HG02588 (cell line): Measurements from ENCODE around the gene IP6K1.
A peak's percentile ranks its signal among the peaks of the same experiment; 100 is the strongest.
"Not testable (repeated sequence)": the region's sequence is repeated elsewhere in the genome, so short reads cannot be mapped to it uniquely, and the experiment has no call there.

ENCODE experiments used
- ATAC-seq: cut with Tn5 transposase; IDR thresholded peaks from one replicate; pipeline ENCODE4 v1.9.1; 2021; ENCODE audit warnings: mild to moderate bottlenecking, moderate library complexity; ENCODE audit not compliant: unreplicated experiment

Gene IP6K1

GRCh38 chr3:49713336-49714105 is 72.8 kb downstream of the IP6K1 start:
- no peak for ATAC-seq

GRCh38 chr3:49712631-49713317 is 73.6 kb downstream of the IP6K1 start:
- ATAC-seq: no peak

GRCh38 chr3:49712166-49712565 is 74.2 kb downstream of the IP6K1 start:
- ATAC-seq: no peak

DNA sequence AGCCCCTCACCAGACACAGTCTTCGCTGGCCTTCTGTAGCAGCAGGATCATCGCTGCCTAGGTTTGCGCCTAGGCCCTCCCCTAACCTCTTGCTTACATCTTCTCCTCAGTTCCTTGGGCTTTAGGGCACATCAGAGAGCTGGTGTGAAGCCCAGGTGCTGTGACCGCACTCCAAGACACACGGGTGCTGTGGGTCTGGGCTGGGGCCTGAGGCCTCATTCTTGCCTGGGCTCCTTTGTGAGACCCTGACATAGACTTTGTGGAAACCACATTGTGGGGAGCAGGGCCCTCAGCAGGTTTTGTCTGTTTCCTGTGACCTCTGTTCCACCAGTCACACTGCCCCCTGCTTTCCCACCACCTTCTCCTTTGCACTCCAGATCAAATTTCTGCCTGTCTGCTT is 74.9 kb downstream of the IP6K1 start:
- ATAC-seq: no peak

DNA sequence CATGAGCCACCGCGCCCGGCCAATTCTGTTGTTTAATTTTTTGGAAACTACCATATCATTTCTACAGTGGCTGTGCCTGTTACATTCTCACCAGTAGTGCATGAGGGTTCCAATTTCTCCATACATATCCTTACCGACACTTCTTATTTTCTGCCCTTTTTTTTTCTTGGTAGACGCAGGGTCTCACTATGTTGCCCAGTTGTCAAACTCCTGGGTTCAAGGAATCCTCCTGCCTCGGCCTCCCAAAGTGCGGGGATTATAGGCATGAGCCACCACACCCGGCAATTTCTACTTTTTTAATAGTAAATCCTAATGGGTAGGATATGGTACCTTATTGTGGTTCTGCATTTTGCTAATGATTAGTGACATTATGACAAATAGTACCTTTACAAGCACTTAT is 76.5 kb downstream of the IP6K1 start:
- ATAC-seq: no peak

DNA sequence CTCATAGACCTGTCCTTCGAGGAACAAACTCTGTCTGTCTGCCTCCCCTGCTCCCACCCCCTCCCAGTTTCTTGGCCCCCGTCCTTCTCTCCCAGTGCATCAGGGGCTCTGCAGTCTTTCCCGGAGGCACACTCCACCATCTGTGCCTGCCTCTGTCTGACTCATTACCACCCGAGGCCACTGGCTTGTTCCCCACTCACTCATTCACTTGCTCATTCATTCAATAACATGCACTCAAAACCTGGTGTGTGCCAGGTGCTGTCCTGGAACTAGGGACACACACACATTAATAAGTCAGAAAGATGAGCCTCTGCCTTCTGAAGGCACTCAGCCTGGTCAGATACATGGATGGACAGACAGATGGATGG is 79.2 kb downstream of the IP6K1 start:
- ATAC-seq: no peak

GRCh38 chr3:49706456-49707112 is 79.8 kb downstream of the IP6K1 start:
- ATAC-seq: no peak

DNA sequence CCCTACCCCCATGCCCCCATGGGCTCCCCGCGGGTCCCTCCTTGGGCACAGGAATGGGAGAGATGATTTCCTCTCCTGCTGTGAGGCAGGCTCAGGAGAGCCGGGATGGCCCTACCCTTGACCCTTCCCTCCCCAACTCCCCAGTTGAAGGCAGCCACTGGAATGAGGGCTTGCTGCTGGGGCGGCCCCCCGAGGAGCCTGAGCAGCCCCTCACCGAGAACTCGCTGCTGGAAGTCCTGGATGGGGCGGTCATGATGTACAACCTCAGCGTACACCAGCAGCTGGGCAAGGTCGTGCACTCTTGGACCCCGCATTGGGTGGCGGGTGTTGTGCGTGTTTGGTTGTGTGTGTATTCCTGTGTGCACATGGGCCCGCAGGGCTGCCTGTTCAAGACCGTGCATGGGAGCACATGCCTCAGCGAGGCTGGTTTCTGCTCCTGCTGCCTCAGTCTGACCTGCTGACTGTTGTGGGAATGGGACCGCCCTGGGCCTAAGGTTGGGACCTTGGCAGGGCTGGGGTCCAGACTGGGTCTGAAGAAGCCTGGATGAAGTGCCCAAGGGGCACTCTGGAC is 80.9 kb downstream of the IP6K1 start:
- ATAC-seq: no peak

- ATAC-seq: no peak
These were observed 81.7 kb downstream of the IP6K1 start for GRCh38 chr3:49704629-49705028.

DNA sequence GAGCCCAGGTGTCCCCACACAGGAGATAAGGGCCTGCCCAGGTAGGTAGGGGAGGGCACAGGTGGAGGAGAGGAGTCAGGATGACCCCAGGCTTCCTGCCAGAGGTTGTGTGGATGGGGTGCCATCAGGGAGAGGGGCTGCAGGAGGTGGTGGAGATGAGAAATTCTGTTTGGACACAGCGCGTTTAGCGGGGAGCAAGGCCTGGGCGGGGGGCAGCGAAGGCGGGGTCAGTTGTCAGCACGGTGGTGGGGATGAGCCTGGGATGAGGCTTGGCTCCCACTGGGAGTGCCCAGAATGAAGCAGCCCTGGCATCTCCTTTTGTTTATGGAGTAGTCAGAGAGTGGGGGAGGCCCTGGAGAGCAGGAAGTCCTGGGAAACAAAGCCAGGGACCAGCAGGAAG is 82.4 kb downstream of the IP6K1 start:
- no peak for ATAC-seq

DNA sequence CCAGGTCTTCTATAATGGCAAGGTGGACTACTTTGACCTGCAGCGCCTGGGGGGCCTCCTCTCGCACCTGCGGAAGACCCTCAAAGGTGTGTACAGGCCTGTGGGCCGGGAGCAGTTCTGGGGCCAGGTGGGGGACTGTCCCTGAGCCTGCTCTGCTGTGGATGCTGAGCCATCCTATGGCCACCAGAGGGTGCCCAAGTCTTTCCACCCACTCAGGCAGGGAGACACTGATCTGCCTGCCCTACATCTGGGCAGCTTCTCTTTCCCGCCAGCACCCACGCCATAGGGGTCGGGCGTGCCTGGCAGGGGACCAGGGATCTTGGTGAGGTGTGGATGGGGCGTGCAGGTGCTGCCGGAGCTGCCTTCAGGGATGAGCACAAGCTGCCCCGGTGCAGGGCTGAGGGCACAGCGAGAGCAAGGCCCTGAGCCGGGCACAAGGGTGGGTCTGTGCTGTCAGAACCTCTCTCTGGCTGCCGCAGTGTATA is 82.9 kb downstream of the IP6K1 start:
- peak; percentile 68 for ATAC-seq

DNA sequence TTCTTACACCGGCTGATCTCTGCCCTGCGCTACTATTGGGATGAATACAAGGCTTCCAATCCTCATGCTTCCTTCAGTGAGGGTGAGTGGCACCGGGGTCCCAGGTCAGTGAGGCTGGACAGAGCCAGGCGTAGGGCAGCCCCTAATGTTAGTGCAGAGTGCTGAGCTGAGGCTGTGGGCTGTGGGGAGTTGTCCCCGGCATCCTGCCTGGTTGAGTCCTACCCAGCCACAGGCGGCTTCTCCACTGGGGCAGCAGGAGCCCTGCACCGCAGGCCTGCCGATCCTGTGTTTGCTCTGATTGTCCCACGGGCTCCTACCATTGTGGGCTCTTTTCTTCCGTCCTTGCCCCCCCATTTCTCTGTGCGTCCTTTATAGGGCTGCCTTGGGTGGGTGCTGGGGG is 83.7 kb downstream of the IP6K1 start:
- no peak for ATAC-seq

GRCh38 chr3:49701388-49702077 is 84.8 kb downstream of the IP6K1 start:
- no peak for ATAC-seq

GRCh38 chr3:49700453-49701128 is 85.8 kb downstream of the IP6K1 start:
- ATAC-seq: no peak

DNA sequence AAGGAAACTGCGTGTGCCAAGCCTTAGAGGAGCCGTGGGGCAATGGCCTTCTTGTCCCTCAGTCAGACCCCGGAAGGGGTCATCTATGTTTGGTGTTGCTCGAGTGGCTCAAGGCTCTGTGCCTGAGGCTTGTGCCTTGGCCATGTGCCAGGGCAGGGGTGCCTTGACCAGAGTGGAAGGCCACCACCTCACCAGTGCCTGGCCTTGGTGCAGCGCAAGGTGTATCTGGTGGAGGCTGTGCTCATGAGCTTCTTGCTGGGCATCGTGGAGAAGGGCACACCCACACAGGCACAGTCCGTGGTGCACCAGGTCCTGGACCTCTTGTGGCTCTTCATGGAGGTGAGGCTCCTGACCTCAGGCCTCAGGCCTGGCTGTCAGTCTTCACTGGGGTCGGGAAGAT is 86.3 kb downstream of the IP6K1 start:
- no peak for ATAC-seq

DNA sequence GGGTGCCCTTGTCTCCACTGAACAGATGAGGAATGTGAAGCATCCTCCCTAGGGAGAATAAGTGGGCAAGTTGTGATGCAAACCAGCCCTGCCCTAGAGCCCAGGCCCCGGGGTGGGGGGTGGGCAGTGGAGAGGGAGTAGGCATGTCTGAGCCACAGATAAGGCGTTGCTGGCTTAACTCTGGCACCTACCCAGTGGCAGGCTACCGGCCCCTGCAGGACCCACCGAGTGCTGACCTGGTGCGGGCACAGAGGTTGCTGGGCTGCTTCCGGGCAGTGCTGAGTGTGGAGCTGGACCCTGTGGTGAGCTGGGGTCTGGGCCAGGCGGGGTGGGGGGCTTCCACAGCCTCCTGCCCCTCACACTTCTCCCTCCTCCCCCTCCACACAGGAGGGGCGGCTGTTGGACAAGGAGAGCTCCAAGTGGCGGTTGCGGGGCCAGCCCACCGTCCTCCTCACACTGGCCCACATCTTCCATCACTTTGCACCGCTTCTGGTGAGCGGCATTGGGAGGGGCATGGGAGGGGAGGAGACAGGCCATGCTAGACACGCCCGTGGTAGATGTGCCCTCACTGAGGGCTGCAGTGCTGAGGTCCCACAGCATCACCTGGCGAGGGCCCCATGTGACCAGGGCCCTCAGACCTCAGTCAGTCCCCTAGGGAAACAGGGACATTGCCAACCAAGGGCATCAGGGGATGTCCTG is 86.9 kb downstream of the IP6K1 start:
- ATAC-seq: no peak

GRCh38 chr3:49695350-49696015 is 90.9 kb downstream of the IP6K1 start:
- ATAC-seq: not testable (repeated sequence)

DNA sequence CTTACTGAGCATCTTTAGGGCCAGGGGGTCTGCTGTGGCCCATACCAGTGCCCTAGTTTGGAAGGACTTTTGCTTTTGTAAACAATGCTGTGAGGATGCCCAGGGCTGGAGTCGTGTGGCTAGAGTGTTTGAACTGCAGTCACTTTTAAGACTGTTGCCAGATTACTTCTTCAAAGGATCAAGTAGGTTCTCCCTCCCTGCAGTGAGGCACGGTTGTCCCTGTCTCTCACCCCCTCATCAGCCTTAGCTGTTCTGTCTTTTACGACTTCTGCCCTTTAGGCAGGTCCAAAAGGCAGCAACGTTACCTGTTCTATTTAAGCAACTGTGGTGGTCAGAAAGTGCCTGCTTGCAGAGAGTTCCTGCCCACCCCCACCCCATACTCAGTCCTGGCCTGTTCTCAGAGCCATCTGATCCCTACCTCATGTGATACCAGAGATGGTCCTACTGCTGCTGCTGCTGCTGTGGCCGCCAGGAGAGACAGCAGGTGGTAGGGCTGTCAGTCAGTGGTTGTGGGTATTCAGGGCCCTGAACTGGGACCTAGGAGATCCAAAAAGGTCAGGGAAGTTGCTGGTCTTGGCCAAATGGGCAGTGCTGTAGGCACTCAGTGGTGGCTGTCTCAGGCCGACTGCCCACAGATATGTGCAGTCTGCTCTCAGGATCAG is 91.8 kb downstream of the IP6K1 start:
- not testable (repeated sequence) for ATAC-seq

GRCh38 chr3:49691481-49691880 is 94.9 kb downstream of the IP6K1 start:
- not testable (repeated sequence) for ATAC-seq
